HG03025 (cell line): ENCODE results near the gene MAD2L1BP.

Source experiments
- ATAC-seq: cut with Tn5 transposase; IDR thresholded peaks from one replicate; pipeline ENCODE4 v1.9.1; 2021; ENCODE audit warnings: mild to moderate bottlenecking, moderate library complexity; ENCODE audit not compliant: unreplicated experiment, low FRiP score

Gene MAD2L1BP

GRCh38 chr6:43680308-43681200 lies 44.9 kb downstream of the MAD2L1BP start:
- no peak for ATAC-seq

- no peak for ATAC-seq
These were observed 45.7 kb downstream of the MAD2L1BP start for GRCh38 chr6:43681303-43681702.

DNA sequence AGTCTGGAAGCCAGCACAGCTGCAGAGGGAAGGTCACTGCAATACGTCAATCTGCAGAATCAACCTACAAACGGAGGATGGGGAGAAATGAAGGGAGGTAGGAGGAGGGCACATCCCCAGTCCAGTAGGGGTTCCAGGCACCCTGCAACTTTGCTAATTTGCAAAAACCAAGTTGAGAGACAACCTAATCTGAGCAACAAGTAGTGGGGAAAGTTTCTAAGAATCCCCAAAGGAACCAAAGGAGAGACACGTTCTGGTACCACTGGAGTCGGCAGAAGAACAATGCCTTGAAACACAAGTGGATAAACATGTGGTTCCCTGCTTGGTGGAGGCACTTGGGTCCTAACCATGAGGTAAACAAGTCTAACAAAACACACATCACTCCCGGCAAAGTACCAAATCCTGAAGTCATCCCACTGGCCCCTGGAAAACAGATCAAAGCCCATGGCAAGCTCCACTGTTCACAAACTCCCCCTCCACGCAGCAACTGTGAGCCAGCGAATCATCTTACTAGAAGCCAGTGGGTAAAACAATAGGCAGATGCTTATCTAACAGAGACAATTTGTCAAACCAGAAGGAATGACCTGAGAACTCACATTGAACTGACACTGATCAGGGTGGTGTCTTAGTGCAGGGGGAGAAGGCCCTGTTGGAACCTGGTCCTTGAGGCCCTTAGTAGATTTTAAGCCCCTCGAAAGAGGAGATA lies 47.2 kb downstream of the MAD2L1BP start:
- ATAC-seq: no peak

DNA sequence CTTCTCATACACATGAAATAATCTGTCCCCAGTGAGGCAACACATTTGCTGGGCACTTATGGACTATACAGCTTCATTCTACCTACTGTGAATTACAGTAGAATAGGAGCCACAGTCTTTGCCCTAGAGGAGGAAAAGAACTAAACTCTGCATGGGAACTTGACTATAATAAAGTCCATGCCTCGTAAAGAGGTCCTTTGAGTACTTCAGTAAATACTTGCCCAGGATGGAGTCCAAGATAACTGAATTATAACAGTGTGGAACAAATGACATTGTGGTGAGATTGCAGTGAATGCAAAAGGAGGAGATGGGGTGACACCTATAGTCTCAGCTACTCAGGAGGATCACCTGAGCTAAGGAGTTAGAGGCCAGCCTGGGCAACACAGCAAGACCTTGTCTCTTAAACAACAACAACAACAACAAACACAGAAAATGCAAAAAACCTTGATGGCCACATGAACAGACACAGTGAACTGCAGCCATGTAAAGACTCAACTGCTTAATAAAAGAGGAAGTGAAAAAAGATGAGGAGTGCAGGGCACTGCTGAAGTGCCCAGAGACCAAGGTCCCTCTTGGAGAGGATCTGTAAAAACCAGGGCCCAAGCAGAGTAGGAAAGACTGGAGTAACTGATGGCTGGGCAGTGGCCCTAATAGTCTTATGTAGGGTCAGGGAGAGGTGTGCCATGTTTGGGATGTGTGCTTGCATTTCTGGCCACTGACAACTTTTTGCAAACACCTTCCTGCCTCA lies 48.2 kb downstream of the MAD2L1BP start:
- no peak for ATAC-seq

- ATAC-seq: no peak
These were observed 51.4 kb downstream of the MAD2L1BP start for GRCh38 chr6:43687079-43687436.

GRCh38 chr6:43687437-43688347 lies 52.1 kb downstream of the MAD2L1BP start, which contains the start of gene MRPS18A:
Gene MRPS18A (minus strand): TSS chr6:43687791. CDS start chr6:43687779, 12 bp downstream.
- ATAC-seq: peak; percentile 92

- ATAC-seq: no peak
These were observed 53.8 kb downstream of the MAD2L1BP start for GRCh38 chr6:43689421-43689820.
